Esophagus muscularis mucosa (tissue), 4 donors: Measurements from ENCODE around the gene SPATA12. TPM values are rescaled to one million over a fixed set of nuclear protein-coding genes. Genes with fewer than 3 reads are reported as not detected.

Experiments
- DNase-seq: peaks from one replicate; pipeline ENCODE4 v3.0.0-alpha.2; 2017; ENCODE audit errors: extremely low spot score
- H3K27ac ChIP-seq, 4 donors: fragments of 200-600 bp; sonication (generic); replicated peaks in 1 of 4; 1 replicate in 3 of 4; 2 replicates in 1 of 4; pipeline ENCODE4 v1.5.1; 2016 to 2019; ENCODE audit warnings: mild to moderate bottlenecking in 1 of 4
- H3K27me3 ChIP-seq, 4 donors: fragments of 200-600 bp; sonication (generic); one replicate each; pipeline versions ENCODE4 v1.5.1 to v1.6.0; 2016 to 2019
- H3K36me3 ChIP-seq, 4 donors: fragments of 200-600 bp; sonication (generic); one replicate each; pipeline ENCODE4 v1.5.1; 2016 to 2019
- H3K4me1 ChIP-seq, 4 donors: fragments of 200-600 bp; sonication (generic); one replicate each; pipeline ENCODE4 v1.5.1; 2016 to 2019
- H3K4me3 ChIP-seq, 4 donors: fragments of 200-600 bp; sonication (generic); 1 replicate in 2 of 4; 2 replicates in 2 of 4; pipeline ENCODE4 v1.5.1; 2016 to 2019; ENCODE audit warnings: mild to moderate bottlenecking in 4 of 4, moderate library complexity in 1 of 4
- H3K9me3 ChIP-seq, 4 donors: fragments of 200-600 bp; sonication (generic); 1 replicate in 3 of 4; 2 replicates in 1 of 4; pipeline ENCODE4 v1.5.1; 2016 to 2019
- CTCF ChIP-seq, 3 experiments: fragments of 200-600 bp in 2 of 3; fragments of 450-650 bp in 1 of 3; sonication (generic) in 2 of 3; IDR thresholded peaks; one replicate each; pipeline ENCODE4 v1.5.1; 2017 to 2019; ENCODE audit warnings: antibody characterized with exemption in 3 of 3, mild to moderate bottlenecking in 2 of 3, moderate library complexity in 1 of 3
- EP300 ChIP-seq: sonication (generic); formaldehyde crosslinking; IDR thresholded peaks from one replicate; pipeline ENCODE4 v1.6.1; 2017; ENCODE audit warnings: antibody characterized with exemption
- POLR2A ChIP-seq: fragments of 450-650 bp; IDR thresholded peaks from one replicate; pipeline ENCODE4 v1.6.1; 2017; ENCODE audit warnings: antibody characterized with exemption, moderate library complexity, mild to moderate bottlenecking, low read depth
- POLR2AphosphoS5 ChIP-seq, 2 donors: sonication (generic); formaldehyde crosslinking; IDR thresholded peaks; one replicate each; pipeline ENCODE4 v1.6.1; 2017; ENCODE audit warnings: antibody characterized with exemption in 2 of 2
- WGBS: methylation state at CpG from one replicate; pipeline ENCODE4 v1.1.5; 2018; 5-methylcytosine and 5-hydroxymethylcytosine counted together
- intact Hi-C: fragments of 100-400 bp; cut with DNase I; formaldehyde crosslinking; loops from one replicate; pipeline ENCODE4 v1.15.1; 2023
- total RNA-seq, 4 donors: library from RNA; depleted of rRNA; stranded (reverse); fragments of >200 nt; gene quantifications; one replicate each; pipeline versions ENCODE4 v1.1.0 to v1.2.1, GENCODE V29; 2016

The SPATA12 gene
- total RNA-seq, 4 donors from 2014 or later, result 0.13 TPM; not detected in 3

- Histone ChIP-seq H3K4me3 (no peak overlapping the region), H3K9me3 (no peaks in the 10 kb centered on the region), H3K36me3 (peaks cover 0 to 30% (median 14%) of the 10 kb centered on the region in 4 donors), H3K27me3 (no peaks in the 10 kb centered on the region), H3K27ac (no peak overlapping the region), H3K4me1 (no peaks in the 10 kb centered on the region)
- no peak for DNase-seq
- intact Hi-C loops, result no loop called here
- TF ChIP-seq POLR2AphosphoS5 (IDR thresholded peaks at IDR 0.05), result no peak
- WGBS, result 84% methylated on average over 14 of the region's 14 CpGs
Measured at GRCh38 chr3:57110798-57111197, 50.3 kb downstream of the SPATA12 start.

- no peaks in the 10 kb centered on the region for H3K4me1 ChIP-seq
- H3K27ac ChIP-seq, result no peak overlapping the region
- intact Hi-C loops, result no loop called here
- peaks cover 0 to 30% (median 14%) of the 10 kb centered on the region in 4 donors for H3K36me3 ChIP-seq
- H3K27me3 ChIP-seq, result no peaks in the 10 kb centered on the region
- no peak overlapping the region for H3K4me3 ChIP-seq
- 66% methylated on average over 5 of the region's 5 CpGs for WGBS
- H3K9me3 ChIP-seq, result no peaks in the 10 kb centered on the region
- no peak for TF ChIP-seq EP300
- TF ChIP-seq CTCF (IDR thresholded peaks at IDR 0.05), result no peak
- no peak for TF ChIP-seq POLR2AphosphoS5 (IDR thresholded peaks at IDR 0.05)
- no peak for TF ChIP-seq POLR2A
- no peak for DNase-seq
Measured at GRCh38 chr3:57112206-57112605, 51.7 kb downstream of the SPATA12 start.

GRCh38 chr3:57116501-57116900 is 56.0 kb downstream of the SPATA12 start:
- intact Hi-C loops, result no loop called here
- no peak for DNase-seq
- TF ChIP-seq EP300, result no peak
- no peak for TF ChIP-seq POLR2AphosphoS5 (IDR thresholded peaks at IDR 0.05)
- no peak for TF ChIP-seq CTCF (IDR thresholded peaks at IDR 0.05)
- TF ChIP-seq POLR2A, result no peak
- Histone ChIP-seq H3K4me3 (no peak overlapping the region), H3K27ac (no peak overlapping the region), H3K36me3 (peaks cover 0 to 17% (median 5%) of the 10 kb centered on the region in 4 donors), H3K4me1 (peaks cover 0 to 6% (median 3%) of the 10 kb centered on the region in 4 donors), H3K9me3 (no peaks in the 10 kb centered on the region), H3K27me3 (no peaks in the 10 kb centered on the region)
- WGBS, result 98% methylated on average over 3 of the region's 3 CpGs

- no peak overlapping the region for H3K4me3 ChIP-seq
Measured at GRCh38 chr3:57118254-57118653, 57.8 kb downstream of the SPATA12 start.

GRCh38 chr3:57120040-57120439 is 59.6 kb downstream of the SPATA12 start:
- Histone ChIP-seq H3K27me3 (no peaks in the 10 kb centered on the region), H3K4me1 (peaks cover 0 to 6% (median 3%) of the 10 kb centered on the region in 4 donors), H3K27ac (no peak overlapping the region), H3K36me3 (no peaks in the 10 kb centered on the region), H3K4me3 (no peak overlapping the region), H3K9me3 (no peaks in the 10 kb centered on the region)
- no peak for TF ChIP-seq CTCF (IDR thresholded peaks at IDR 0.05)
- no peak for TF ChIP-seq POLR2AphosphoS5 (IDR thresholded peaks at IDR 0.05)
- no peak for TF ChIP-seq POLR2A
- no peak for TF ChIP-seq EP300
- intact Hi-C loops, result no loop called here
- 70% methylated on average over 3 of the region's 3 CpGs for WGBS
- DNase-seq, result no peak

More at GRCh38 chr3:57118254-57118653, 57.8 kb downstream of the SPATA12 start:
- H3K27ac ChIP-seq, result no peak overlapping the region
- H3K9me3 ChIP-seq, result no peaks in the 10 kb centered on the region
- H3K36me3 ChIP-seq, result peaks cover 0 to 10% (median 5%) of the 10 kb centered on the region in 4 donors
- 72% methylated on average over 3 of the region's 3 CpGs for WGBS
- TF ChIP-seq POLR2AphosphoS5 (IDR thresholded peaks at IDR 0.05), result no peak
- TF ChIP-seq POLR2A, result no peak
- no peak for TF ChIP-seq EP300
- no peak for TF ChIP-seq CTCF (IDR thresholded peaks at IDR 0.05)
- intact Hi-C loops, result no loop called here
- no peak for DNase-seq
- peaks cover 0 to 6% (median 3%) of the 10 kb centered on the region in 4 donors for H3K4me1 ChIP-seq
- H3K27me3 ChIP-seq, result no peaks in the 10 kb centered on the region
